ENCODE results near the gene ATP2B3.

Gene ATP2B3

GRCh38 chrX:153549231-153549630 is 31.8 kb downstream of the ATP2B3 start:
- TF ChIP-seq CTCF (IDR thresholded peaks at IDR 0.05; ENCODE audit: low read depth, low read length), result no peak
- DNase-seq (ENCODE audit: extremely low read depth, low read depth), result no peak

- TF ChIP-seq CTCF (IDR thresholded peaks at IDR 0.05; ENCODE audit: low read depth, low read length), result no peak
- no peak for DNase-seq (ENCODE audit: extremely low read depth, low read depth)
Measured at GRCh38 chrX:153549807-153550206, 32.4 kb downstream of the ATP2B3 start.

GRCh38 chrX:153551135-153551534 is 33.7 kb downstream of the ATP2B3 start:
- no peak for TF ChIP-seq CTCF (IDR thresholded peaks at IDR 0.05; ENCODE audit: low read depth, low read length)
- DNase-seq (ENCODE audit: extremely low read depth, low read depth), result no peak

- TF ChIP-seq CTCF (IDR thresholded peaks at IDR 0.05; ENCODE audit: low read depth, low read length), result peak; percentile 79
- peak; percentile 2 for DNase-seq (ENCODE audit: extremely low read depth, low read depth)
Measured at GRCh38 chrX:153554519-153555167, 37.2 kb downstream of the ATP2B3 start.

GRCh38 chrX:153556767-153557166 is 39.3 kb downstream of the ATP2B3 start:
- no peak for DNase-seq (ENCODE audit: extremely low read depth, low read depth)
- no peak for TF ChIP-seq CTCF (IDR thresholded peaks at IDR 0.05; ENCODE audit: low read depth, low read length)

GRCh38 chrX:153557618-153558355 is 40.3 kb downstream of the ATP2B3 start:
- no peak for TF ChIP-seq CTCF (IDR thresholded peaks at IDR 0.05; ENCODE audit: low read depth, low read length)
- DNase-seq (ENCODE audit: extremely low read depth, low read depth), result no peak

GRCh38 chrX:153560000-153560399 is 42.6 kb downstream of the ATP2B3 start:
- DNase-seq (ENCODE audit: extremely low read depth, low read depth), result no peak
- no peak for TF ChIP-seq CTCF (IDR thresholded peaks at IDR 0.05; ENCODE audit: low read depth, low read length)

Measured in AG09319 (cell line).